K562 (cell line): ENCODE measurements around the gene PACRG.

Experiments used
- CBFB ChIP-seq: sonication (generic); formaldehyde crosslinking; IDR thresholded peaks from 2 replicates; pipeline ENCODE4 v1.4.0; 2020; ENCODE audit warnings: mild to moderate bottlenecking, missing genetic modification reagents
- CEBPG ChIP-seq, 3 experiments: fragments of 200-800 bp in 1 of 3; sonication (Bioruptor generic) in 1 of 3; sonication (generic) in 1 of 3; formaldehyde crosslinking in 1 of 3; IDR thresholded peaks in 2 of 3; conservative IDR thresholded peaks in 1 of 3; 2 replicates each; pipeline versions ENCODE4 v1.6.1 to v1.8.0; 2016 to 2022; ENCODE audit warnings: missing compliant biosample characterization in 2 of 3, missing genetic modification characterization in 2 of 3, mild to moderate bottlenecking in 1 of 3, missing genetic modification reagents in 1 of 3
- DNMT1 ChIP-seq: fragments of 450-650 bp; IDR thresholded peaks from 2 replicates; pipeline ENCODE4 v1.6.1; 2016; ENCODE audit warnings: antibody characterized with exemption, mild to moderate bottlenecking
- GABPA ChIP-seq: fragments of 200-800 bp; sonication (Bioruptor generic); conservative IDR thresholded peaks from 2 replicates; pipeline ENCODE4 v1.6.1; 2016; ENCODE audit warnings: low read depth, missing genetic modification characterization, missing compliant biosample characterization
- NR3C1 ChIP-seq: sonication (generic); formaldehyde crosslinking; IDR thresholded peaks from 2 replicates; pipeline ENCODE4 v1.8.1; 2022; ENCODE audit warnings: missing genetic modification reagents
- POLR2AphosphoS5 ChIP-seq: IDR thresholded peaks from 2 replicates; pipeline ENCODE4 v1.6.1; 2011; ENCODE audit warnings: mild to moderate bottlenecking, low read depth, low read length, moderate library complexity; ENCODE audit not compliant: control insufficient read depth, insufficient read depth
- RAD51 ChIP-seq: fragments of 450-650 bp; IDR thresholded peaks from 2 replicates; pipeline ENCODE4 v1.7.1; 2016; ENCODE audit warnings: low read depth, mild to moderate bottlenecking, borderline replicate concordance
- TF ChIP-seq, protein P1 (sequence below), 2 experiments: fragments of 450-650 bp; conservative IDR thresholded peaks; 2 replicates each; pipeline ENCODE4 v1.6.1; 2017; ENCODE audit warnings: mild to moderate bottlenecking in 2 of 2, moderate library complexity in 2 of 2

DNA sequence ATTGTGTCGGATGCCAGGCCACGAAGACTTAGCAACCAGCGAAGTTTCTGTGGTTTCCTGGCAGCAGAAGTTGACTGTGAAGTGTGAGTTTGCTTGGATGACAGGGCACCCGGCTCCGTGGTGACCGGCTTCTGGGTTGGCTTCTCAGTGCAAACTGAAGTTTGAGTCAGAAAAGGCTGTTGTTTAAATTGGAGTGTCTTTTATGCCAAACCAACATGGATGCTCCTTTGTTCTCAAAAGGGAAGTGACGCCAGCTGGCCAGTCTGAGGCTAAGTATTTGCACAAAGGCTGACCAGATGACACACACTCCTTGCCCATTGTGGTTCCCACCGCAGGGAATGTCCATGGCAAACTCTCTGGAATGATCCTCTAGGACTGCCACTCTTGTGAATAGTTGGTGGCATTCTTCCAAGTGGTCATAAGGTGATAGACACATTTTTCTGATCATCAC, 521.9 kb downstream of the PACRG start:
- no peak for TF ChIP-seq POLR2AphosphoS5
- no peak for TF ChIP-seq CBFB
- TF ChIP-seq NR3C1 (CRISPR knock-in tag), result no peak
- TF ChIP-seq CEBPG (CRISPR knock-in tag; IDR thresholded peaks at IDR 0.05), result no peak
- no peak for TF ChIP-seq CEBPG (tag; conservative IDR thresholded peaks at IDR 0.05 in 1 of 2, IDR thresholded peaks at IDR 0.05 in 1 of 2)
- no peak for TF ChIP-seq DNMT1
- no peak for TF ChIP-seq RAD51
- TF ChIP-seq, protein P1, sequence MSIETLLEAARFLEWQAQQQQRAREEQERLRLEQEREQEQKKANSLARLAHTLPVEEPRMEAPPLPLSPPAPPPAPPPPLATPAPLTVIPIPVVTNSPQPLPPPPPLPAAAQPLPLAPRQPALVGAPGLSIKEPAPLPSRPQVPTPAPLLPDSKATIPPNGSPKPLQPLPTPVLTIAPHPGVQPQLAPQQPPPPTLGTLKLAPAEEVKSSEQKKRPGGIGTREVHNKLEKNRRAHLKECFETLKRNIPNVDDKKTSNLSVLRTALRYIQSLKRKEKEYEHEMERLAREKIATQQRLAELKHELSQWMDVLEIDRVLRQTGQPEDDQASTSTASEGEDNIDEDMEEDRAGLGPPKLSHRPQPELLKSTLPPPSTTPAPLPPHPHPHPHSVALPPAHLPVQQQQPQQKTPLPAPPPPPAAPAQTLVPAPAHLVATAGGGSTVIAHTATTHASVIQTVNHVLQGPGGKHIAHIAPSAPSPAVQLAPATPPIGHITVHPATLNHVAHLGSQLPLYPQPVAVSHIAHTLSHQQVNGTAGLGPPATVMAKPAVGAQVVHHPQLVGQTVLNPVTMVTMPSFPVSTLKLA (conservative IDR thresholded peaks at IDR 0.05), result no peak
- TF ChIP-seq GABPA, result no peak
